Ecto neural progenitor cell (in vitro differentiated cells): ENCODE data around the gene SAMMSON.
A peak's percentile ranks its signal among the peaks of the same experiment; 100 is the strongest.

Experiments used
- DNase-seq: peaks from one replicate; pipeline ENCODE4 v3.0.0-alpha.2; 2018; ENCODE audit warnings: low spot score

Gene SAMMSON

DNA sequence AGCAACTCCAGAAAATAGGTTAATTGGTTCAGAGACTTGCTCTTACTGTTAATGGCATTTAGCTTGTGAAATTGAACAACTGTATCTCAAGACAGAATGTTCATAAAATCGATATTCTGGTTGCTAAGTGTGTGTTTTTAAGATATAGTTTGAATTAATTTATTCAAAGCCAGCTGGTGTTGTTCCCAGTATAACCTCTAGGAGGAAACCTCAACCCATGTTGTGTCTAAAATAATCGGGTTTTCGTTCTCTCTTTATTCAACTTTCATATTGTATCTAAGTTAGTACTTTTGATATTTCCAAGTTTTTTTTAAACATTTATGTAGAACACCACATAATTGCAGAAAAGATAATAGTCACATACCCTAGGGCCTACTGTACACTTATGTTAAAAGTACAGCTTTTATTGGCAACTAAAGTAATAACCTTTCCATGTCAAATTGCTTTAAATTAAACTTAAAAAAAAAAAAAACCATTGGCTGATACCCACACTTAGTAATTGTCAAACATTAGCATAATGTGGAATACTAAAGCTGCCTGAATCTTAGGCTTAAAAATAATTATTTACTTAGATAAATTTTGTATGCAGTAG, 90.9 kb downstream of the SAMMSON start:
- DNase-seq = no peak

DNA sequence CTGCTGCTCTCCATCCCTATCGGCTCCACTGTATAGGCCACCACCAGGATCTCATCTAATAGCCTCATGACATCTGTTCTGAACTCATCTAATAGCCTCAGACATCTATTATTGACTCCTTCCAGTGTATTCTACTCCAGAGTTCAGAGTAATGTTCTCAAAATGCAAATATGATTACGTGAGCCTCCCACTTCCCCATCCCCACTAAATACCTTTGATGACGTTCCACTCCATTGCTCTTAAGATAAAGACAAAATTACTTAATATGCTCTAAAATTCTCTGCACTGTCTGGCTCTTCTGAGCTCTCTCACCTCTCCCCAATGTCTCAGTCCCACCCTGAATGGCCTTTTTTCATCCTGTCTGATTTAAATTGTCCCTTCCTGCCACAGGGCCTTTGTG, 94.7 kb downstream of the SAMMSON start:
- no peak for DNase-seq

DNA sequence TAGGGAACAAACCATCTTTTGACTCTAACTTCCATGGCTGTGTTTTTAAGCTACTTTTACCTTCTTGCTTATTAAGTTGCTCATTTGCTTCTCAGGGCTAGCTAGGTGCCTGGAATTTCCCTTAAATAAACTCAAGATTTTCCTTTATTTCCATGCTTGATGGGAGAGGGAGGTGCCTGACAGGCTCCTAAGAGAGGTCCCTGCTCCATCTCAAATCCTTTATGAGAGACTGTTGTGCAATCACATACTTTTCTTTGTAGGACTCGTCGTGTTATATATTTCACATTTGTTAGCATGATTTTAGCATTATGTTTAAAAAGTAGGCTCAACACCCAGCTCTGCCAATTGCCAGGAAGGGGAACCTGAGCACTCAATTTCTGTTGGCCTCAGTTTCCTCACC, 95.7 kb downstream of the SAMMSON start:
- DNase-seq = no peak

DNA sequence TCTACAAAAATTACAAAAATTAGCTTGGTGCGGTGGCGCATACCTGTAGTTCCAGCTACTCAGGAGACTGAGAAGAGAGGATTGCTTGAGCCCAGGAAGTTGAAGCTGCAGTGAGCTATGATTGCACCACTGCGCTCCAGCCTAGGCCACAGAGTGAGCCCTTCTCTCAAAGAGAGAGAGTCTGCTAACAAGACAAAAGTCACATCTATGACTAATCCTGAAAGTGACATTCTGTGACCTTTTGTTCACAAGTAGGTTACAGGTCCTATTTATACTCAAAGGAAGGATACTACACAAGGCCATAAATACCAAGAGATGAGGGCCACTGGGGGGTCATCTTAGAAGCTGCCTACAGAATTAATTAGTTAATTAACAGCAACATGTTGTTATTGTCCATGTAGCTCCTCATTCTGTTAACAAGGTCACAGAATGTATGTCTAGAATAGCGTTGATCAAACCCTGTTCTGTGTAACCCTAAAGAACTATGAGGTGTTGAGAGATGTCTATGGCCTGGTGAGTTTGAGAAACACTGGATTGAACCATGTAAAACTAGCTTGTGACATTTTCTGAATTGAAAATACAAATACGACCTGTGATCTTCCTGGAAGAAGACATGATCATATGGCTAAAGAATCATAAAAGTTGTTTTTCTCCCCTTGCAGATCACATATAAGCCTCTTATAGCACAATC, 97.0 kb downstream of the SAMMSON start:
- no peak for DNase-seq

DNA sequence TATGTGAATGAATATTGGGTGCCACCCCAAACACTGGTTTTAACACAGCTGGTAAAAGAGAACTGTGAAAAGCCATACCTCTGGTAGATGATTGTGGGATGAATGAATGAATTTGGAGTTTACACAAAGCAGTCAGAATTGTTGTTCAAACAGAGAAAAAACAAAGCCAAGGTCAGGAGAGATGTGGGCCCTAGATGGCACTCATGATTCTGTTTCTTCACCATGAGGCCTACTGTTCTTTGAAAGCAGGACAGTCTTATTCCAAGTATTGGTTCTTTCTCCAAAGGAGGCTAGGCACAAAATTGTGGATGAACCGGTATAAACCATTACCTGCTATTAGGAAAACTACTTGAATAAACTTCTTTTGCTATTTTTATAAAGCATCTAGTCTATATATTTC, 97.6 kb downstream of the SAMMSON start:
- no peak for DNase-seq

DNA sequence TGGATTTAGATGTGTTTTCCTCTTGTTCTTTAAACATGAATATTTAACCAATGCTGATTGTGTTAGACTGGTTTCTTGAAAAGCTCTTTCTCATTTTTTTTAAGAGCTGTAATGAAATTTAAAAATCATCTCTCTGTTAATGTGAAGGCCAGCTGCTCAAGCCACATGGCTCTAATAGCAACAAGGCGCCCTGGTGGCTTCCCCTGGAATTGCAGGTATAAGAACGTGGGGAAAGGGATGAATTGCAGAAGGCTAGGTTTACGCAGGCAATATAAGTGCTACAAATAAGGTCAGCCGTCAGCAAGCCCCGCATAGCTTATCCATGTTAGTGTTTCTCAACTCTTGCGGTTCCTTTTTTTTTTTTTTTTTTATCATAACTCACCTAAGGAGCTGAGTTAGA, 108.5 kb downstream of the SAMMSON start:
- peak; percentile 54 for DNase-seq

DNA sequence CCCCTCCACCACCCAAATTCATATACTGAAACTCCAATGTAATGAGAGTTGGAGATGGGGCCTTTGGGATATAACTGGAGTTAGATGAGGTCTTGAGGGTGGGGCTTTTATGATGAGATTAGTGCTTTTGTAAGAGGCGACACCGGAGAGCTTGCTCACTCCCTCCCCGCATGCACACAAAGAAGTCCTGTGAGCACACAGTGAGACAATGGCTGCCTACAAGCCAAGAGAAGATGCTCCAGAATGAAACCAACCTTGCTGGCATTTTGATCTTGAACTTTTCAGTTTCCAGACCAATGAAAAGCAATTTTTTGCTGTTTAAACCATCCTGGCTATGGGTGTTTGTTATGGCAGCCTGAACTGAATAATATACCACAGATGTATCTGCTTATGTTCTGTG, 109.0 kb downstream of the SAMMSON start:
- no peak for DNase-seq

DNA sequence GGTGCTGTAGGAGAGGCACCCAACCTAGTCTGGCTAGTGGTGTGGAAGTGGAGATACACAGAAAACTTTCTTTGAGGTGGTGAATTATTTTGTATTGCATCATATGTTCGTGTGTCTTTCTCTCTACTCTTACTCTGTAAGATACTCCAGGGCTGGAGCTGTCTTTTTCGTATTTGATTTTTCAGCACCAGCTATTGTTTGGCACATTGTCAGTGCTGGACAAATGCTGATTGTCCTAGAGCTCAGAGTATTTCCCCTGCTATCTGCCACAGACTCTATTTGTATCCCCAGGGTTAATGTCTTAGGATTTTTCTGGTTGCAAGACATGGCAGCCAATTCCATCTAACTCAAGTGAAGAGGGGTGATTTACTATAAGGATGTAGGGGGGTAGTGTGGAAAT, 110.5 kb downstream of the SAMMSON start:
- no peak for DNase-seq

DNA sequence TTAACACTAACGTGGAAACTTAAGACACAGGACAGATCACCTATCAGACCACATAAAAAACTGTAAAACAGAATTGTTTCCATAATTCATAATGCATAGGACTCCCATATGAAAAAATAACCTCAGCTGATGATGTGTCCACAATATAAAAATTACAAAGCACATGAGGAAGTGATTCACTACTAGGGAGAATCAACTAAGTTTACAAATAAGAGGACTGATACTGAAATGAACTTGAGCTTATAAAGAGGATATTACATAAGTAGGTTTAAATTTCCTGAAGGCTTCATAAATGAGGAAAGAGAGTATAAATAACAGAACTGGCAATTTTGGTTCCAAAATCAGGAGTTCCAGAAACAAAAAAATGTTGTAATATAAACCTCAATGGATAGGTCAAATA, 111.9 kb downstream of the SAMMSON start:
- no peak for DNase-seq

DNA sequence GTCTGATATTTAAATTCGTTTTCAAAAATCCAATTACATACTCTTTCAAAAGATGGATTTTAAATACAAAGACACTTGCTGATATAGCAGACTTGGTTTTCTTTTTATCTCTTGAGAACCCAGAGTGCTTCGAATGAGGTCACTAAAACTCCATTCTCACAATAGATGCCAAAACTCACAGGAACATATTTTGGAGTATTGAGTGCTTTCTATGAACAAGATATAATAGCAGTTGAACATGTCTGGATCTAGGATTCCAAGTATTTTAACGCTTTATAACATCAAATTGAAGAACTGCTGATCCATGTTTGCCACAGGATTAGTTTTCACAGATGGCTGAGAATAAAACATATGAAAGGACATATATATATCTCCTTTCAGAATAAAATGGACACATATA, 113.2 kb downstream of the SAMMSON start:
- DNase-seq = no peak

DNA sequence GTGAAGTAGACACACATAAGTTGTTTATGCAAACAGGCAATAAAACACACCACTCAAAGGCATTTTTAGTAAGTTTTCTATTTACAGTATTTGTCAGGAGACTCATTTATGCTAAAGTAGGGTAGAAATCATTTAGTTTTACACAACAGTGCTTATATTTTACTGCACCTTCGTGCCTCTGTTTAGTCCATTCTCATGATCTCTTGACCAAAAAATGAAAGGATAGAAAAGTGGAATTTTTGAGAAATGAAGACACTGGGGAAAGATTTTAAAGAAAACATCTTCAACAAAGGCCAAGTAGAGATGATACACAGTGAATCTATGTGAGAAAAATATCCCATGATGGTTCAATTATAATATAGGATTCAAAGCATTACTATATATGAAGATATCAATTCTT, 114.9 kb downstream of the SAMMSON start:
- no peak for DNase-seq

DNA sequence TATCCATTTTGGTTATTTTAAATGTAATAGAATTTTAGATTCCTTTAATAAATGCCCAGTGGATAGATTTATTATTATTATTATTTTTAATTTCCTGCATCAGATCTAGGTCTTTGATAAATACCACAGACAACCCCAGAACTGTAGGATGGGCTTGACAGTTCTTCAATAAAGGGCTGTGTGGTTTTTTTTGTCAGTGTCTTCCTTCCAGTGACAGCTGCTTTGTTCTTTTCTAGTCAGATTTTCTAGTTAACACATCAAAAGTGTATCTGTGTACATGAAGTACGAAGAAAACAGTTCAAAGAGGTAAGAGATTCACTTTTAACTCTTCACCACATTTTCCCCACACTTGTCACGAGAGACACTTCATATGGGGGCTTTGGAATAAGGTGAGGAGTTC, 120.3 kb downstream of the SAMMSON start:
- DNase-seq = no peak
